B cell (primary cell): ENCODE data around the gene MED9. TPM values are rescaled to one million over a fixed set of nuclear protein-coding genes. Genes with fewer than 3 reads are reported as not detected.

Source experiments
- ATAC-seq: fragments of 200-7000 bp; cut with Tn5 transposase; one replicate; pipeline ENCODE4 v1.10.0; 2021; ENCODE audit warnings: low read depth, mild to moderate bottlenecking, moderate number of reproducible peaks, moderate library complexity
- CTCF ChIA-PET: fragments of 350-600 bp; sonication (Branson Sonifier 250); formaldehyde crosslinking; loops from one replicate; lab custom pipeline; 2021; ENCODE audit warnings: antibody characterized with exemption, inconsistent platforms; lab: Charles Lee
- POLR2A ChIA-PET: fragments of 350-600 bp; sonication (Branson Sonifier 250); formaldehyde crosslinking; loops from one replicate; lab custom pipeline; 2021; ENCODE audit warnings: antibody characterized with exemption; lab: Charles Lee
- DNase-seq: peaks from one replicate; pipeline ENCODE4 v3.0.0; 2013
- H2AFZ ChIP-seq: 2 replicates; pipeline ENCODE4 v1.6.1; 2012; ENCODE audit warnings: mild to moderate bottlenecking, low read depth, low read length; ENCODE audit not compliant: insufficient read depth, poor library complexity, severe bottlenecking
- H3K27ac ChIP-seq, 2 donors: 1 replicate in 1 of 2; 2 replicates in 1 of 2; pipeline ENCODE4 v1.5.1; 2012 to 2013; ENCODE audit warnings: low read length in 2 of 2, mild to moderate bottlenecking in 2 of 2, moderate library complexity in 1 of 2
- H3K27me3 ChIP-seq, 4 experiments: fragments of 200-600 bp in 1 of 4; sonication (generic) in 1 of 4; replicated peaks in 1 of 4; 1 replicate in 2 of 4; 2 replicates in 2 of 4; pipeline versions ENCODE4 v1.6.1 to v1.7.0; 2013 to 2016; ENCODE audit warnings: low read length in 3 of 4, mild to moderate bottlenecking in 2 of 4, mixed read lengths in 1 of 4, moderate library complexity in 1 of 4; ENCODE audit not compliant: insufficient read depth in 4 of 4, control insufficient read depth in 3 of 4; ENCODE audit errors: control extremely low read depth in 1 of 4
- H3K36me3 ChIP-seq, 2 experiments: replicated peaks in 1 of 2; 1 replicate in 1 of 2; 2 replicates in 1 of 2; pipeline versions ENCODE4 v1.6.1 to v1.7.1; 2013; ENCODE audit warnings: low read length in 1 of 2; ENCODE audit not compliant: insufficient read depth in 2 of 2, control insufficient read depth in 1 of 2; ENCODE audit errors: control extremely low read depth in 1 of 2, extremely low read depth in 1 of 2
- H3K4me1 ChIP-seq, 2 donors: fragments of 200-600 bp in 1 of 2; sonication (generic) in 1 of 2; 1 replicate in 1 of 2; 2 replicates in 1 of 2; pipeline versions ENCODE4 v1.5.1 to v1.6.1; 2013 to 2017; ENCODE audit warnings: low read length in 2 of 2; ENCODE audit not compliant: control insufficient read depth in 2 of 2, insufficient read depth in 2 of 2
- H3K4me2 ChIP-seq: replicated peaks from 2 replicates; pipeline ENCODE3; 2012; ENCODE audit warnings: mild to moderate bottlenecking, low read depth, low read length; ENCODE audit not compliant: poor library complexity, severe bottlenecking
- H3K4me3 ChIP-seq, 5 experiments: fragments of 200-600 bp in 1 of 5; sonication (generic) in 1 of 5; 1 replicate in 3 of 5; 2 replicates in 2 of 5; pipeline versions ENCODE4 v1.5.1 to v1.7.0; 2011 to 2016; ENCODE audit warnings: low read length in 4 of 5, mild to moderate bottlenecking in 4 of 5, low read depth in 2 of 5, control low read depth in 1 of 5, moderate library complexity in 1 of 5; ENCODE audit not compliant: insufficient read depth in 1 of 5; ENCODE audit errors: control extremely low read depth in 1 of 5, extremely low read depth in 1 of 5
- H3K79me2 ChIP-seq: fragments of 200-600 bp; sonication (generic); one replicate; pipeline ENCODE4 v1.6.0; 2016; ENCODE audit warnings: low read length; ENCODE audit not compliant: control insufficient read depth, insufficient read depth
- H3K9ac ChIP-seq: fragments of 200-600 bp; sonication (generic); 2 replicates; pipeline ENCODE4 v1.6.1; 2017; ENCODE audit warnings: mild to moderate bottlenecking, low read length, moderate library complexity
- H3K9me3 ChIP-seq, 3 donors: one replicate each; pipeline versions ENCODE4 v1.6.1 to v1.7.1; 2013; ENCODE audit warnings: low read length in 2 of 3; ENCODE audit not compliant: control insufficient read depth in 2 of 3, insufficient read depth in 1 of 3; ENCODE audit errors: control extremely low read depth in 1 of 3
- H4K20me1 ChIP-seq: 2 replicates; pipeline ENCODE4 v1.6.0; 2012; ENCODE audit warnings: mild to moderate bottlenecking, low read length; ENCODE audit not compliant: insufficient read depth, control insufficient read depth, poor library complexity, severe bottlenecking
- H3K27ac Mint-ChIP-seq: one replicate; pipeline ENCODE4 v1.8.0; 2021; ENCODE audit warnings: mixed read lengths
- H3K27me3 Mint-ChIP-seq: one replicate; pipeline ENCODE4 v1.8.0; 2021; ENCODE audit warnings: mixed read lengths
- H3K4me1 Mint-ChIP-seq: one replicate; pipeline ENCODE4 v1.8.0; 2021; ENCODE audit warnings: mixed read lengths
- H3K4me3 Mint-ChIP-seq: one replicate; pipeline ENCODE4 v1.8.0; 2021; ENCODE audit warnings: mixed read lengths
- H3K9me3 Mint-ChIP-seq: one replicate; pipeline ENCODE4 v1.8.0; 2022; ENCODE audit warnings: mixed read lengths; ENCODE audit not compliant: insufficient read depth
- CTCF ChIP-seq: fragments of 200-600 bp; IDR thresholded peaks from one replicate; pipeline ENCODE4 v1.8.0; 2022; ENCODE audit warnings: antibody characterized with exemption, mild to moderate bottlenecking
- EZH2 ChIP-seq: IDR thresholded peaks from 2 replicates; pipeline ENCODE4 v1.6.1; 2012; ENCODE audit warnings: borderline replicate concordance, low read depth, mild to moderate bottlenecking, moderate library complexity, low read length; ENCODE audit not compliant: insufficient read depth, poor library complexity, severe bottlenecking
- WGBS: methylation state at CpG from one replicate; pipeline ENCODE4 v1.1.5; 2013; ENCODE audit warnings: missing lambda C conversion rate; ENCODE audit not compliant: insufficient coverage; 5-methylcytosine and 5-hydroxymethylcytosine counted together
- intact Hi-C: fragments of 100-400 bp; cut with micrococcal nuclease; formaldehyde crosslinking; loops from one replicate; pipeline ENCODE4 v1.10.0; 2022
- polyA plus RNA-seq: library from polyadenylated mRNA; depleted of rRNA; stranded (reverse); fragments of >200 nt; gene quantifications from 2 replicates; pipeline ENCODE4 v1.2.3, GENCODE V29; 2012
- total RNA-seq, 2 donors: library from RNA; stranded (reverse); fragments of 120-200 nt in 1 of 2; gene quantifications; 1 replicate in 1 of 2; 2 replicates in 1 of 2; pipeline versions ENCODE4 v1.2.3 to v1.2.4, GENCODE V29; 2013 to 2022

MED9 gene
- total and polyA plus RNA-seq, 2 donors (not counting 1 experiment from before 2014, with no cell fraction given) = 11.6 to 18.9 TPM

GRCh38 chr17:17509601-17510425 is 33.0 kb downstream of the MED9 start:
- Histone ChIP-seq H3K9me3 (no peaks in the 10 kb centered on the region), H2AFZ (no peak overlapping the region), H3K4me1 (no peaks in the 10 kb centered on the region), H3K9ac (no peak overlapping the region), H3K36me3 (no peaks in the 10 kb centered on the region), H3K79me2 (no peaks in the 10 kb centered on the region), H3K27me3 (no peaks in the 10 kb centered on the region), H4K20me1 (no peaks in the 10 kb centered on the region), H3K4me3 (no peak overlapping the region), H3K4me2 (no peak overlapping the region), H3K27ac (no peak overlapping the region)
- no peaks in the 10 kb centered on the region for H3K4me1 Mint-ChIP-seq
- H3K4me3 Mint-ChIP-seq = no peak overlapping the region
- H3K9me3 Mint-ChIP-seq = no peaks in the 10 kb centered on the region
- no peak for DNase-seq
- intact Hi-C loops = no loop called here
- no peak for ATAC-seq
- H3K27me3 Mint-ChIP-seq = no peaks in the 10 kb centered on the region
- CTCF ChIA-PET = no interaction called here
- no peak overlapping the region for H3K27ac Mint-ChIP-seq
- POLR2A ChIA-PET = interaction anchor here (0.6 kb wide), 1 partner anchor 240 kb away, joined by 8 read pairs; no protein-coding TSS in a partner anchor
- 83% methylated on average over 21 of the region's 21 CpGs for WGBS
- TF ChIP-seq CTCF = no peak
- no peak for TF ChIP-seq EZH2
